ENCODE results near the gene BCAS3. TPM values are rescaled to one million over a fixed set of nuclear protein-coding genes. Genes with fewer than 3 reads are reported as not detected.

Gene BCAS3
- total and polyA plus RNA-seq, 4 donors = 5.8 to 24.6 (median 10.1) TPM

DNA sequence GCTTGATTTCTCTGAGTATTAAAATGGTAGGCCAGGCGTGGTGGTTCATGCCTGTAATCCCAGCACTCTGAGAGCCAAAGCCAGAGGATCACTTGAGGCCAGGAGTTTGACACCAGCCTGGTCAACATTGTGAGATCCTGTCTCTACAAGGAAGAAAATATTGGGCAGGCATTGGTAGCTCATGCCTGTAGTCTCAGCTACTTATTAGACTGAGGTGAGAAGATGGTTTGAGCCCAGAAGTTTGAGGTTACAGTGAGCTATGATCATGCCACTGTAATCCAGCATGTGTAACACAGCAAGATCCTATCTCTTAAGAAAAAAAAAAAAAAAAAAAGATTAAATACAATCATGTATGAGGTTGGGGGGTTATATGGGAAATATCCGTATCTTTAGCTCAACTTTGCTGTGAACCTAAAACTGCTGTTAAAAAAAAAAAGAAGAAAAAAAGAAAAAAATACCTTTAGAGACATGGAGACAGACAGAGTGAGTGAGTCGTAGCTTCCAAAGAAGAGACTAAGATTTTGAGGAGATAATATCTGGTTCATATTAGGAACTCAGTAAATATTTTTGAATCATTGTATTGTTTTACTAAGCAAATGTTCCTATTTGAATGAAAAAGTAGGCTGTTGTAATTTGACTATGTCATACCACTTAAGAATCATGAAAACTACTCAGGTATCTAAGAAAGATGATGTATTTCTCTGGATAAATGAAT, 396.3 kb downstream of the BCAS3 start:
- no peak overlapping the region for H3K27ac ChIP-seq (ENCODE audit: low read depth in 1 of 2, low read length in 2 of 2)
- no peak for DNase-seq (ENCODE audit: low spot score)
- no peak overlapping the region for H3K4me3 ChIP-seq (ENCODE audit: low read depth in 1 of 3, low read length in 3 of 3)

DNA sequence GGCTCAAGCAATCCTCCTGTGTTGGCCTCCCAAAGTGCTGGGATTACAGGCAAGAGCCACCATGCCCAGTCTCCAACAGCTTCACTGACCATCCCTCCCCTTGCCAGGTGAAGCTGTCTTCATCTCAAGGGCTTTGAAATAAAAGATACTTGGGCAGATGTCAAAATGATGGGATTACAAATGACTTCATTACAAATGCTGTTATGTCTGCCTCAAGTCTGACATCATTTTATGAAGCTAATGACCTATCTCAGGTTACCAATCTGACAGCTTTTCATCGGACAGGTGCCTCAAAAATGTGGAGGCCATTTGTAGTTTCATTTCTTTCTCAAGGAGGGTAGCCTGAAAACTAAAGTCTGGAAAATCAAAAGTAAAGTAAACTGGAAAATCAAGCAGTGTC, 398.3 kb downstream of the BCAS3 start:
- H3K27me3 ChIP-seq (ENCODE audit: control insufficient read depth in 4 of 4, insufficient read depth in 4 of 4, low read length in 3 of 4) = no peaks in the 10 kb centered on the region
- H3K4me1 ChIP-seq (ENCODE audit: control insufficient read depth in 4 of 4, insufficient read depth in 4 of 4, low read length in 3 of 4) = peaks cover 0 to 4% (median 0%) of the 10 kb centered on the region in 4 donors
- no peak overlapping the region for H3K9ac ChIP-seq (ENCODE audit: low read depth in 1 of 2, low read length in 2 of 2)
- no peak for DNase-seq (ENCODE audit: low spot score)
- WGBS = 99% methylated on average over 1 of the region's 1 CpG
- no peaks in the 10 kb centered on the region for H3K36me3 ChIP-seq (ENCODE audit: control insufficient read depth in 4 of 4, insufficient read depth in 3 of 4, low read depth in 1 of 4, low read length in 3 of 4)
- H3K9me3 ChIP-seq (ENCODE audit: control insufficient read depth in 4 of 4, low read length in 3 of 4) = no peaks in the 10 kb centered on the region
- no peak for TF ChIP-seq FOXA1 (IDR thresholded peaks at IDR 0.05)
- TF ChIP-seq, protein P1, sequence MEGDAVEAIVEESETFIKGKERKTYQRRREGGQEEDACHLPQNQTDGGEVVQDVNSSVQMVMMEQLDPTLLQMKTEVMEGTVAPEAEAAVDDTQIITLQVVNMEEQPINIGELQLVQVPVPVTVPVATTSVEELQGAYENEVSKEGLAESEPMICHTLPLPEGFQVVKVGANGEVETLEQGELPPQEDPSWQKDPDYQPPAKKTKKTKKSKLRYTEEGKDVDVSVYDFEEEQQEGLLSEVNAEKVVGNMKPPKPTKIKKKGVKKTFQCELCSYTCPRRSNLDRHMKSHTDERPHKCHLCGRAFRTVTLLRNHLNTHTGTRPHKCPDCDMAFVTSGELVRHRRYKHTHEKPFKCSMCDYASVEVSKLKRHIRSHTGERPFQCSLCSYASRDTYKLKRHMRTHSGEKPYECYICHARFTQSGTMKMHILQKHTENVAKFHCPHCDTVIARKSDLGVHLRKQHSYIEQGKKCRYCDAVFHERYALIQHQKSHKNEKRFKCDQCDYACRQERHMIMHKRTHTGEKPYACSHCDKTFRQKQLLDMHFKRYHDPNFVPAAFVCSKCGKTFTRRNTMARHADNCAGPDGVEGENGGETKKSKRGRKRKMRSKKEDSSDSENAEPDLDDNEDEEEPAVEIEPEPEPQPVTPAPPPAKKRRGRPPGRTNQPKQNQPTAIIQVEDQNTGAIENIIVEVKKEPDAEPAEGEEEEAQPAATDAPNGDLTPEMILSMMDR (IDR thresholded peaks at IDR 0.05; ENCODE audit: low read depth, low read length, missing input control) = no peak
- TF ChIP-seq TAF1 (conservative IDR thresholded peaks at IDR 0.05) = no peak
- no peak for TF ChIP-seq GABPA (IDR thresholded peaks at IDR 0.05 in 1 of 2, conservative IDR thresholded peaks at IDR 0.05 in 1 of 2)
- TF ChIP-seq HNF4G (IDR thresholded peaks at IDR 0.05) = no peak
- TF ChIP-seq HNF4A (conservative IDR thresholded peaks at IDR 0.05) = no peak
- TF ChIP-seq SP1 (IDR thresholded peaks at IDR 0.05) = no peak
- no peak for TF ChIP-seq FOXA2 (IDR thresholded peaks at IDR 0.05)
- H3K4me3 ChIP-seq (ENCODE audit: low read depth in 1 of 3, low read length in 3 of 3) = no peak overlapping the region
- no peak overlapping the region for H3K27ac ChIP-seq (ENCODE audit: low read depth in 1 of 2, low read length in 2 of 2)

More for the DNA sequence above, 396.3 kb downstream of the BCAS3 start:
- WGBS = 93% methylated on average over 3 of the region's 3 CpGs
- TF ChIP-seq SP1 (IDR thresholded peaks at IDR 0.05) (no peak), GABPA (IDR thresholded peaks at IDR 0.05 in 1 of 2, conservative IDR thresholded peaks at IDR 0.05 in 1 of 2) (no peak), EGR1 (IDR thresholded peaks at IDR 0.05; ENCODE audit: low read depth in 2 of 2) (no peak), FOXA1 (IDR thresholded peaks at IDR 0.05) (no peak), JUND (IDR thresholded peaks at IDR 0.05) (no peak), NR2F2 (IDR thresholded peaks at IDR 0.05) (no peak), YY1 (IDR thresholded peaks at IDR 0.05) (no peak), ATF3 (IDR thresholded peaks at IDR 0.05) (no peak), RAD21 (IDR thresholded peaks at IDR 0.05) (no peak), HNF4G (IDR thresholded peaks at IDR 0.05) (no peak), TAF1 (conservative IDR thresholded peaks at IDR 0.05) (no peak), RXRA (IDR thresholded peaks at IDR 0.05) (no peak), FOXA2 (IDR thresholded peaks at IDR 0.05) (no peak)
- TF ChIP-seq, protein P1 (IDR thresholded peaks at IDR 0.05; ENCODE audit: low read depth, low read length, missing input control) = no peak
- TF ChIP-seq, protein P2, sequence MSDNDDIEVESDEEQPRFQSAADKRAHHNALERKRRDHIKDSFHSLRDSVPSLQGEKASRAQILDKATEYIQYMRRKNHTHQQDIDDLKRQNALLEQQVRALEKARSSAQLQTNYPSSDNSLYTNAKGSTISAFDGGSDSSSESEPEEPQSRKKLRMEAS (IDR thresholded peaks at IDR 0.05) = no peak
- Histone ChIP-seq H3K9me3 (ENCODE audit: control insufficient read depth in 4 of 4, low read length in 3 of 4) (no peaks in the 10 kb centered on the region), H3K4me1 (ENCODE audit: control insufficient read depth in 4 of 4, insufficient read depth in 4 of 4, low read length in 3 of 4) (peaks cover 0 to 4% (median 0%) of the 10 kb centered on the region in 4 donors), H3K36me3 (ENCODE audit: control insufficient read depth in 4 of 4, insufficient read depth in 3 of 4, low read depth in 1 of 4, low read length in 3 of 4) (no peaks in the 10 kb centered on the region), H3K27me3 (ENCODE audit: control insufficient read depth in 4 of 4, insufficient read depth in 4 of 4, low read length in 3 of 4) (no peaks in the 10 kb centered on the region), H3K9ac (ENCODE audit: low read depth in 1 of 2, low read length in 2 of 2) (no peak overlapping the region)
